ENCODE data around the gene HTR1B.

HTR1B gene

GRCh38 chr6:77455271-77455670 lies 8.0 kb downstream of the HTR1B start:
- no peak for DNase-seq (ENCODE audit: low read depth in 2 of 2)

GRCh38 chr6:77454386-77454785 lies 8.9 kb downstream of the HTR1B start:
- no peak for DNase-seq (ENCODE audit: low read depth in 2 of 2)

DNA sequence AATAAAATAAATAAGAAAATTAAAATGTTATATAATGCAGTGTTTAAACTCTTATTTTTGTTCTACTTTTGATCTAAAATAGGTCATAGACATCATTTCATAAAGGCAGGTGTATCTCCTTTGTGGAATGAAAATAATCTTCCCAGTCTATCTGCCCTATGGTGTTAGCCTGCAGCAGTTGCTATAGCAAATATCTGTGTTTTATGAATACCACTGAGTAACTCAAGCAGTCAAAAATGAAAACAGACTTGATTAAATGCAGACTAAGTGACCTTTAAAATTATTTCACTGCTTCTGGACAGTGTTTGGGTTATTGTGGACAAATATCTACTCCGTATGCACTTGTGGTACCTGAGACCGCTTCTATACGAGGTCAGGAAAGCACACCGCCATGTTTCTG lies 11.8 kb downstream of the HTR1B start:
- DNase-seq (ENCODE audit: low read depth in 2 of 2), result no peak

DNA sequence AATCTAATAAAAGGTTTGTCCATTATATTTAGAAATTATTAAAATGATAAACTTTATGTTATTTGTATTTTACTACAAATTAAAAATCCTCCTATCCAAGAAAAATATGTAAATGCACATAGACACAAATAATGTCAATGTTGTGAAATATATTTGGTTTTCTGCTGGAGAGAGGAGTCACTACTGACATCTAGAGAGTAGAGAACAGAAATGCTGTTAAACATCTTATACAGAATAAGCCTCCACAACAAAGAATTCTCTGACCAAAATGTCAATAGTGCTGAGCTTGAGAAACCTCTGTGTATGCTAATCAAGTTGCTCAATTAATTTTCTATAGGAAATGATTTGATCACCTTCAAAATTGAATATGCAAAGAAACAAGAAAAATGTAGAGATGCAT lies 12.4 kb downstream of the HTR1B start:
- no peak for DNase-seq (ENCODE audit: low read depth in 2 of 2)

DNA sequence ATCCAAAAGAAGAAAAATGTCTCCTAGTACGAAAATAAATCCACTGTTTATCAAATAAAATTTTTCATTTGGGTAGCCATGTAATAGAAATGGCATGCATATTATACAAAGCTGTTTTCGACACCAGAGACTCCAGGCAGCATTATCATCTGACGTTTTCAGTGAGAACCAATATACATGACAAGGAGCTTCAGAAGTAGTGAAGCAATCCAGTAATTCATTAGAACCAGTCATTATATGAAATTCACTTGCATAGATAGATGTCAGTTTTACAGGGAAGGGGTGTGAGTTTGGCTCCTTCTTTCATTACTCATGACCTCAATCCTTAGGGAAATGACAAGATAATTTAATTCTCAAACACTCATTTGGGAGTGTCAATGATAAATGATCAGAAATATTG lies 14.7 kb downstream of the HTR1B start:
- DNase-seq (ENCODE audit: low read depth in 2 of 2), result no peak

GRCh38 chr6:77447254-77447653 lies 16.0 kb downstream of the HTR1B start:
- DNase-seq (ENCODE audit: low read depth in 2 of 2), result no peak

GRCh38 chr6:77446249-77446648 lies 17.0 kb downstream of the HTR1B start:
- no peak for DNase-seq (ENCODE audit: low read depth in 2 of 2)

GRCh38 chr6:77445214-77445613 lies 18.1 kb downstream of the HTR1B start:
- no peak for DNase-seq (ENCODE audit: low read depth in 2 of 2)

GRCh38 chr6:77440206-77440976 lies 22.9 kb downstream of the HTR1B start:
- no peak for DNase-seq (ENCODE audit: low read depth in 2 of 2)

DNA sequence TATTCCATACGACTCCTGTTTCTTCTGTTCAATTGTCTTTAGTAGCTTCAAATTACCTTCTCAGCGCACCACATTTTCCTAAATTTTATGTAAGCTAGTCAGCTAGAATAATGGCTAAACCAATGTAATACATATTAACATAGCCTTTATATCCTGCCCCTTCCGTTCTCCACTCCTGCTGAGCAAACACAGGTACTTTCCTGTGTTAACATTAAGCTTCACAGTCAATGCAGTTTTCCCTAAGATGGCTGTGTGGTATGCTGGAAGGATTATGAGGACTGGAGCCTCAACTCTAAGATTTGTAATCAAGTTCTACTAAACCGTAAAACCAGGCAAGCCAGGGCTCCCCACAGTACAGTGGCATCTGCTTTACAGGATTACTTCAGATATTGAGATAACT lies 29.4 kb downstream of the HTR1B start:
- no peak for DNase-seq (ENCODE audit: low read depth in 2 of 2)

DNA sequence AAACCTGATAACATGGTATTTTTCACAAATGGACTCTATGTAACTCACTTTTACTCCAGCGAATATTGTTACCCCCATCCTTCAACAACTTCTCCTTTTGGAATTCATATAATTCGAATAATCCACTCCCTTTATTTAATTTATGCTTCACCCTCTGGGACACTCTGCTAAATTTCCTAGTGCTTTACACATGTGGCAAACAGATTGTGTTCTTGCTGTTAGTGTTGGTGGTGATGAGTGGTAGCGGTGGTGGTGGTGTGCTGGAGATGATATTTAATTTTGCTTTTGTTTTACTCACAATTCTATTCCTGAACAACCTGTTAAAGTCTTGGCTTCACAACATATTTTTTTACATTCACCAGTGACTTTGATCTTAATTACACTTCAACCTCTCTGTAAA lies 32.8 kb downstream of the HTR1B start:
- DNase-seq (ENCODE audit: low read depth in 2 of 2), result no peak

DNA sequence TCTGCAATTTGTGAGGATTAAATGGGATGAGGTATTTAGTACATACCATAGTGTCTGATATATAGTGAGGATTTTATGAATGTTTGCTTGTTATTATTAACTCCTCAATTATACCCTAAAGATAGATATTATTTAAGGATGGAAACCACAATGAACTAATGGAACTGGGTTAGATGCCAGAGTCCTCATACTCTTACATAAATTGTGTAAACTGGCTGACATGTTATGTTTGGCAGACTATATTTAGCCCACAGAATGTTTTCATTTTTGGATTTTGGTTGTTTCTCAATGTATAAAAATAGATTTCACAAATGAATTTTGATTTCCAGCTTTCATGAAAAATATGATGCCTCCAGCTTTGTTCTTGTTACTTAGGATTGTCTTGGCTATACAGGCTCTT lies 37.6 kb downstream of the HTR1B start:
- no peak for DNase-seq (ENCODE audit: low read depth in 2 of 2)

- DNase-seq (ENCODE audit: low read depth in 2 of 2), result no peak
These were observed 38.1 kb downstream of the HTR1B start for GRCh38 chr6:77425216-77425615.

- no peak for DNase-seq (ENCODE audit: low read depth in 2 of 2)
These were observed 38.5 kb downstream of the HTR1B start for GRCh38 chr6:77424761-77425160.

- no peak for DNase-seq (ENCODE audit: low read depth in 2 of 2)
These were observed 46.5 kb downstream of the HTR1B start for GRCh38 chr6:77416839-77417238.

- no peak for DNase-seq (ENCODE audit: low read depth in 2 of 2)
These were observed 47.6 kb downstream of the HTR1B start for GRCh38 chr6:77415706-77416105.

Measured in stimulated activated CD4-positive, alpha-beta T cell treated with anti-CD3 and anti-CD28 coated beads, Interleukin-1b, Interleukin-23, amount 100 ng/mL, for 4 hours (primary cell).